ENCODE results near the gene NATD1.
A peak's percentile ranks its signal among the peaks of the same experiment; 100 is the strongest.

NATD1 gene

GRCh38 chr17:21215935-21216334 lies 37.3 kb downstream of the NATD1 start:
- no peak for DNase-seq (ENCODE audit: low spot score)

DNA sequence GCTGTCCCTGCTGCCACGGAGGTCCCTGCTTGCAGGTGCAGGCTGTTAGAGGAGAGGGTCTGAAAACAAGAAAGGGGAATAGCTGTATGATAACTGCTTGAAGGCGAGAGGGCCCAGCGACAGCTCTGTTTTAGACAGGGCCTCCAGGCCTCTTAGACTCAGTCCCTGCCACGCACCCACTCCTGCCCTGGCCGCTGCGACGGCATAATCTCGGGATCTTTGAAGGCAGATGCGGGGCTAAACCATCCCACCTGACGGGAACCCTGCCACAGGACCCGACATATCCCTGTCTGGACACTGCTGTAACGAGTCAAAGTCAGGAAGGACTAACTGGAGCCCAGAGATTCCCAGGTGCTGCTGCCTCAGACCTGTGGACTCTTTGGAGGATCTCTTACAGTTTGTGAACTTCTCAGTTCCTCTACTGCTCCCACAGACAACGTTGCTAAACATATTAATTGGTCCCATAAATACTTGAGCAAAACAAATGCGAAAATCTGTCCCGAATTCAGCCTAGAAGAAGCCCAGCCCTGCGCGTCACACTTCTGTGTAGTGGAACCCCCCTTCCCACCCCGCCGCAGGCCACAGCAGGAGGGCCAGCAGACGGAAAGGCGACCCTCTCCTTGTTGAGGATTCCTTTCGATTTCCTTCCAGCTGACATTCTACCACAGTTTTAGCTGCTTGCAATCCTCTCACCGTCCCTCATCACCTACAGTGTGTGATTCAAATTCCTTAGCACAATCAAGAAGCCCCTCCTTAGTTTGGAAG lies 38.3 kb downstream of the NATD1 start:
- no peak for DNase-seq (ENCODE audit: low spot score)

DNA sequence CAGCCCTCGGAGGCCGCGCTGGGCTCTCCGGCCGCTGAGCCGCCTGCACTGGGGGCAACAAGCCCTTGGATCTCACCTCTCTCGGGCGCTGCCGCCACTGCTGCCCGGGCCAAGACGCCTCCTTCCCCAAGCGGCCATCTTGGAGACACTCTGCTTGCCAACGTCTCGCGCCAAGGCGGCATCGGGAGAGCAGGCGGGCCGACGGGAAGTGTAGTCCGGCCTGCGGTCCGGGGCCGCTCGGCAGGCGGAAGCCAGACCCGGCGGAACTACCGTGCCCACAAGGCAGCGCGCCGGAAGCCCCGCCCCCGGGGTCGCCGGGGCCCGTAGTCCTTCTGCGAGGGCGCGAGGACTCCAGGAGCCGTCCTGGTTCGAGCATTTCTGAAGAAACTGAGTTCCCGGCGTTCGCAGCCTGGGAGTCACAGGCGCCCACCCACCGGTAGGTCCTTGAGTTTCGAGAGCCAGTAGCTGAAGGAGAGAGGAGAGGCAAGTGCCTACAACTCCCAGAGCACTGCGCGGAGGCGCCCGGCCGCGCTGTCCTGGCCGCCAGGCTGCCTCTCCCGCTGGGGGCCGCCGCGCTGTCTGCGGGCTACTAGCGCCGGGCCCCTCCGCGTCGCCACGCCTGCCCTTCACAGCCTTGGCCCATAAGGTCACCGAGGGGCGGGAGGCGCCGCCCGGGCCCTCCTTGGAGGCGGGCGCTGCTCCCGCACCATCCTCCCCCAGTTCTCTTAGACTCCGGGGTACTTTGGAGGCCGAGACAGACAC lies 39.0 kb downstream of the NATD1 start, which contains the start of gene TMEM11:
TSS of gene TMEM11 (minus strand) at position 147 of the 762 bp plus-strand sequence. CDS start at position 138, 9 bp downstream.
- DNase-seq (ENCODE audit: low spot score): peak; percentile 94

- no peak for DNase-seq (ENCODE audit: low spot score)
These were observed 39.6 kb downstream of the NATD1 start for GRCh38 chr17:21213638-21214014.

- no peak for DNase-seq (ENCODE audit: low spot score)
These were observed 40.2 kb downstream of the NATD1 start for GRCh38 chr17:21212826-21213637.

GRCh38 chr17:21211825-21212479 lies 41.3 kb downstream of the NATD1 start:
- DNase-seq (ENCODE audit: low spot score): no peak

GRCh38 chr17:21210411-21211076 lies 42.7 kb downstream of the NATD1 start:
- DNase-seq (ENCODE audit: low spot score): no peak

- DNase-seq (ENCODE audit: low spot score): no peak
These were observed 43.6 kb downstream of the NATD1 start for GRCh38 chr17:21209511-21210175.

DNA sequence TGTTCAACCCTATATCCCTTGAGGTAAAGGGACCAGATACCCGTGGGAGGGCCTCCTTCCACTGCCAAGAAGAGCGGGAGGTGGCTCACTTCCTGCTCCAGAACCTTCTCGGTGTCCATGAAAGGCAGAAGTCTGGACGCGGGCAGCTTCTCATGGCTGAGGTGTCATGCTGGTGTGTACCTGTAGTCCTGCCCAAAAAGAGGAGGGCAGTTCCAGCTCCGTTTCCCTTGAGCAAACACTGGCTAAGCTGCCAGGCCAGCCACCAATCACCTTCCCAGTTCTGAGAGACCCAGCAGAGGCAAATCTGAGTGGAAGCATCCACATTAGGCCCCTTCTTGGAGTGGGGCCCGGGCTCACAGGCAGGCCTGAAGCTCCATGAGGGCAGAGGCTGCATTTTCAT lies 44.9 kb downstream of the NATD1 start:
- no peak for DNase-seq (ENCODE audit: low spot score)

DNA sequence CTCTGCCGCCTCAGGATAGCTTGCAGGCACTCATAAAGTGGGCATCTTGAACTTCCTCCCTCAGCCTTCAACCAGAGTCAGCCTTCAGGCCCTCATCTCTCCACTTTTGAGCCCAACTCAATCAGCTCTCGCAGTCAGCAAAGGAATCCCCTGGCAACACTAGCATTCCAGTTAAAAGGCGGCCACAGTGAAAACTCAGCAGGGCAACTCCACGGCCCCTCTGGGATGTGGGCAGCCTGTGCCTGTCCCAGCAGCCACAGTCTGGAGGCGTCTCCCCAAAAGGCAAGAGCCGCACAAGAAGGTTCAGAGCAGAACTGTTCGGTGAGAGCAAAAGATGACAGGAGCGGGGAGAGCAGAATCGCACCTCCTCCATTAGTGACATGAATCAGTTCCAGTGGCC lies 48.3 kb downstream of the NATD1 start:
- DNase-seq (ENCODE audit: low spot score): no peak

- DNase-seq (ENCODE audit: low spot score): no peak
These were observed 50.7 kb downstream of the NATD1 start for GRCh38 chr17:21202512-21202911.

DNA sequence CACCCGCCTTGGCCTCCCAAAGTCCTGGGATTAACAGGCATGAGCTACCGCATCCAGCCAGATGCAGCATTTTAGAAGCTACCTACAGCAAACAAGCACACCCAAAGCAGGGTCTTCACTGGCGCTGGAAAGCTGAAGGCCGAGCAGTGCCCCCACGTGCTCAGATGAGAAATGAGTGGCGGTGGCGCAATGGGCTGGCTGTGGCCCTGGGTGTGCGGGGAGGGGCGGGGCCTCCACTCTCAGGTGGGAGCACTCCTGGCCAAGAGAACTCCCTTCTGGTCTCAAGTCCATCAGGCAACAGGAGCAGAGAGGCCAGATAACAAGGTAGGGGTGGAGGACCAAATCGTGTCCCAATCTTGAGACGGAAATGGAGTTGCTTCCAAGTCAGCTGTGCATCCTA lies 51.3 kb downstream of the NATD1 start:
- no peak for DNase-seq (ENCODE audit: low spot score)

GRCh38 chr17:21201298-21201595 lies 52.0 kb downstream of the NATD1 start:
- no peak for DNase-seq (ENCODE audit: low spot score)

GRCh38 chr17:21200590-21201297 lies 52.5 kb downstream of the NATD1 start:
- no peak for DNase-seq (ENCODE audit: low spot score)

- DNase-seq (ENCODE audit: low spot score): no peak
These were observed 53.4 kb downstream of the NATD1 start for GRCh38 chr17:21199856-21200255.

DNA sequence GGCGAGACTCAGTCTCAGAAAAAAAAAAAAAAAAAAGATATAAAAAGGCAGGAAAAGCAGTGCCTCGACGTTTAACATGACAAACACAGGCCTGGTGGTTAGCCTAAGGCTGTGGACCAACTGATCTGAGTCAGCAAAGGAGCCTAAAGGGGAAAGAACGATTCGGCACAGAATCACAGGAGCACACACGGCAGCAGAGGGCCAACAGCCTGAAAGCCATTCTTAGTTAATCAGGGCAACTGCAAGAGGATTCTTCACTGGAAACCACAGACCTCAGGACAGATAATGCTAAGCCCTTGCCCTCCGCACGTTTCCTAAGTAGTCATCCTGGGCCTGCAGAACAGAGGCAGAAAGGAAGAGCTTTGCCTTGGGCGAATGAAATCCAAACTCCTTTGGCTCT lies 53.9 kb downstream of the NATD1 start:
- DNase-seq (ENCODE audit: low spot score): no peak

GRCh38 chr17:21198411-21198810 lies 54.8 kb downstream of the NATD1 start:
- no peak for DNase-seq (ENCODE audit: low spot score)

- DNase-seq (ENCODE audit: low spot score): no peak
These were observed 57.1 kb downstream of the NATD1 start for GRCh38 chr17:21196126-21196525.

DNA sequence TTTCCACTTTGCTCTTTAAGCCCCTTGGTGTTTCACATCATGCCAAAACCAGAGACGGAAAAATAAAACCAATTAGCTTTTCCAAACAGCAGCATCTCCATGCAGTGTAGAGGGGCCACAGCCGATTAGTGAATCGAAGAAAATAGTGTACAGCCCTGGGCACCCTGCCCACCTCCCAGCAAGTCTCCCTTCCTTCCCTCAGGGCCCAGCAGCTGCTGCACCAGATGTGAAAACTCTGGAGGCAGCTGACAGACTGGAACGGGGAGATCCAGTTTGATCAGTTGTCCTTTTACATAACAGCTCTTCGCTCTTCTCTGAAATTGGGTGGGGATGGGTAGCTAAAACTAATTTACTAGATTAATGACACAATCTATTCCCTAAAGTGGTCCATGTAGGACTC lies 58.5 kb downstream of the NATD1 start:
- DNase-seq (ENCODE audit: low spot score): no peak

GRCh38 chr17:21194226-21194625 lies 59.0 kb downstream of the NATD1 start:
- DNase-seq (ENCODE audit: low spot score): no peak

- no peak for DNase-seq (ENCODE audit: low spot score)
These were observed 60.2 kb downstream of the NATD1 start for GRCh38 chr17:21193031-21193430.
